Medulla oblongata (tissue), 1 donor: ENCODE measurements around the gene IFNA8.
A peak's percentile ranks its signal among the peaks of the same experiment; 100 is the strongest.
"Not testable (repeated sequence)": the region's sequence is repeated elsewhere in the genome, so short reads cannot be mapped to it uniquely, and the experiment has no call there.

ENCODE experiments used
- DNase-seq: peaks from one replicate; pipeline ENCODE4 v3.0.0-alpha.2; 2015; ENCODE audit errors: extremely low spot score

Gene IFNA8

DNA sequence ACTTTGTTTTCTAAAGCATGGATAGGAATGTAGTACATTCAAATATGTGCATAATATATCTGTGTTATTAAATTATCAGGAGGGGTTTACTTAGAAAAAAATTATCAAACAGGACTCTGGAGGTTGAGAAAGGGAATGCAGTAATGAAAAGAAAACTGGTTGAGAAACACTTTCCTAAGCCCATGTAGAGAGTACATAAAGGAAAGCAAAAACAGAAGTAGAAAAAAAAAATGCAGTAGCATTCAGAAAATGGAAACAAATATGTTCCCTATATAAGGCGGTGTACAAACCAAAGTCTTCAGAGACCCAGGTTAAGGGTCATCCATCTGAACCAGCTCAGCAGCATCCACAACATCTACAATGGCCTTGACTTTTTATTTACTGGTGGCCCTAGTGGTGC is at the start of gene IFNA8:
Gene IFNA8 (plus strand): TSS at position 301 of the 400 bp plus-strand sequence. CDS start 60 bp downstream, at position 361.
- no peak for DNase-seq

DNA sequence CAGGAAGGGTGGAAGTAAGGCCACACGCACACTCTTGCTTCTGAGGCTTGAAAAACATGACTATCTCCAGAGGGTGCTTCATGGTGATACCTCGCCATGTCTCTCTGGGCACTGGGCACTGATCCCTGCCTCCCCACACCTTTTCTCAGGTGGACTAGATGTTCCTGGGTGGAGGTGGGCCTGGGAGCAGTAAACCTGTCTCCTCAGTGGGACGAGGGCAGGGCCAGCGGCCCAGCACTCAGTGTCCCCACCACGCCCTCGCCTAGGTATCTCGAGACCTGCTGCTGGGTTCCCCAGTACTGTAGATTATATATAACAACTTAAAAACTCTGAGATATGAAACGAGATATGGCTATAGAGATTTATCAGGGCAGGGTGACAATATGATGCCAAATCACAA is 46.6 kb upstream of the IFNA8 start:
- DNase-seq, result no peak

DNA sequence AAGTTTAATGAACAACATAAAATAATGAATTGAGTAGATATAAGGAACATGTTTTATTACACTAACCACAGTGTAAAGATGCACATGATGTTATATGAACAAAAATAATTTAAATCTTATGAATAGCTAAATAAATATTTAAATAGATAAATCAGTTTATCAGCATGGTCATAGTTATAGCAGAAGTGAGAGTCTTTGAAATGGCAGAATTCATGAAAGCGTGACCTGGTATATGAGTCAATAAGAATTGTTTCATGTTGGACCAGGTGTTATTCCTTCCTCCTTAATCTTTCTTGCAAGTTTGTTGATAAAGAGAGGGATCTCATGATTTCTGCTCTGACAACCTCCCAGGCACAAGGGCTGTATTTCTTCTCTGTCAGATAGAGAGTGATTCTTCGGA is 41.7 kb upstream of the IFNA8 start:
- DNase-seq, result not testable (repeated sequence)

DNA sequence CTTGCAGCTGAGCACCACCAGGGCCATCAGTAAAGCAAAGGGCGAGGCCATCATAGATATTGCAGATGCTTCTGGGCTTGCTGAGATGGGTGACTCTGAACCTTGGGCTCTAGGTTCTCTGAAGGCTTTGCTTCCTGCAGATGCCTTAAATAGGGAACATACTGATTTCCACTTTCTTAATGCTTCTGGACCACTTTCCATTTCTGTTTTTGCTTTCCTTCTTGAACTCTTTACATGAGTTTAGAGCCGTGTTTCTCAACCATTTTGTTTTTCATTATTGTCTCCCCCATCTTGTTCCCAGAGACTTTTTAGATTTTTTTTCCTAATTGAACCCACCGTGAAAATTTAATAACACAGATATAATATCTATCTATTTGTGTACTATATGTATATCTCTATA is 41.0 kb upstream of the IFNA8 start, which contains the start of gene IFNA13:
Gene IFNA13 (minus strand): TSS at position 101 of the 400 bp plus-strand sequence. CDS start 47 bp downstream, at position 54.
- no peak for DNase-seq

DNA sequence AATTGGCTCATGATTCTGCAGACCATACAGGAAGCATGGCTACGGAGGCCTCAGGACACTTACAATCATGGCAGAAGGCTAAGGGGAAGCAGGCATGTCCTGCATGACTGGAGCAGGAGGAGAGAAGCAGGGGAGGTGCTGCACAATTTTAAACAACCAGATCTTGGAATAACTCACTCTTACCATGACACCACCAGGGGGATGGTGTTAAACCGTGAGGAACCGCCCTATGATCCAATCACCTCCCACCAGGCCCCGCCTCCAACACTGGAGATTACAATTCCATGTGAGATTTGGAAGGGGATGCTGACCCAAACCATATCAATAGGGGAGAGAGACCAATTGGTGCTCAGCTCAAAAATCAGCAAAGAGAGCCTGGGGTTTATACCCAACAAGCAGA is 37.5 kb upstream of the IFNA8 start:
- not testable (repeated sequence) for DNase-seq

DNA sequence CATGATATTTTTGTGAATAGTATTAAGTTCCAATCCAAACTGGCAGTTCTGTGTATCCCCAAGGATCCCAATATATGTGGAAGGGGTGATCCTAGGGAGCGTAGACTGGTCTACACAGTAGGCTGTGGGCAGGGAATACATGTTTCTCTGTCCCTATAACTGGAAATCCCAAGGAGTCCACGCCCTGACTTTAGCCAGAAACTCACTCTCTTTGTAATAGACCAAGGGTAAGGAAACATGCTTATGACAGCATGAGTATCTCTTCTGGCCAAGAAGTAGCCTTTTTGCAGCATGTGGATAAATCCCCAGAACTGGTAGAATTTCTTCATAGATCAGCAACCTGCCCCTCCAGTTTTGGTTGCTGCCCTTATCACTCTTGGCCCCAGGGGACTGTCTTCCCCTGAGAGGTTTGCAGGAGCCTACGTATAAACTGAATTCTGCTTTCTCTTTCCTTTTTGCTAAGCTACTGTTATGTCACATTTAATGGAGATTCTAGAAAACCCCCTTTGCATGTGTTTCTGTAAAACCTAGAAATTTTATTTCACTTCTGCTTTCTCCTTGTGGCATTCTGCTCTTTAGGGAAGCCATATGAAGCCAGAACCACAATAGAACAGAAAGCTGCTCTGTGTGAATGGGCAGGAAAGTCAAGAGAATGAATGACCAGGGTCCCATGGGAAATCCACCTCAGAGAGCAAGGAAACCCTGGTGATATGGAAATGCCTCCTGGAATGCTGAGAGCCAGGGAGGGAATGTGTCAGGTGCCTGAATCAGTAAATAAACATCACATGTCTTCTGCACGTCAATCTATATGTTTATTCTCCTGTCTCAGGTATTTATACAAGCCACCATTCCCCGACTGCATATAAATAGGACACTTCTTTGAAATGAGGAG is 27.2 kb upstream of the IFNA8 start:
- DNase-seq, result peak; percentile 57

DNA sequence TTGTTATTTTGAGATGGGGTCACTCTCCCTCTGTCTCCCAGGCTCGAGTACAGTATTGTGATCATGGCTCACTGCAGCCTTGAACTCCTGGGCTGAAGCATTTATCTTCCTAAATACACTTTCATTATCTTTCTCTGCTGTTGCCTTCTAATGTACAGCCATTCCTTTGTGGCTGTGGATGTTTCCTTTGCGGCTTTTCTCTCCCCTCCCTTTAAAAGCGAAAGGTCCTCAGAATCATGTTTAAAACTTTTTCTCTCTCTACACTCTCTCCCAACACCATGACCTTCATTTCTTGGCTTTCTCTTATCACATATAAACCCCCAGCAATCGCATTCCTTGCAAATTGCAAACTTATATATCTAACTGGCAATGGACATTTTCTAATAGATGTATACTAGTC is 25.3 kb upstream of the IFNA8 start:
- no peak for DNase-seq

DNA sequence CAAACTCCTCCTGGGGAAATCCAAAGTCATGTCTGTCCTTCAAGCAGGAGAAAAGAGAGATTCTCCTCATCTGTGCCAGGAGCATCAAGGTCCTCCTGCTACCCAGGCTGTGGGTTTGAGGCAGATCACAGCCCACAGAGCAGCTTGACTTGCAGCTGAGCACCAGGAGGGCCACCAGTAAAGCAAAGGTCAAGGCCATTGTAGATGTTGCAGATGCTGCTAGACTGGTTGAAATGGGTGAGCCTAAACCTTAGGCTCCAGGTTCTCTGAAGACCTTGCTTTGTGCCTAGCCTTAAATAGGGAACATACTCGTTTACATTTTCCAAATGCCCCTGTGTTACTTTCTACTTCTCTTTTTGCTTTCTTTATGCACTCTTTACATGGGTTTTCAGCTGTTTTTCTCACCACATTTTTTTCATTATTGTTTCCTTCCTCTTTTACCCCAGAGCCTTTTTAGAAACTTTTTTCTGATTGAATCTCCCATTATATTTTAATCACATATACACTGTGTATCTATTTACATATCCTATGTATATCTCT is 23.7 kb upstream of the IFNA8 start, which contains the start of gene IFNA2:
Gene IFNA2 (minus strand): TSS at position 268 of the 540 bp plus-strand sequence. CDS start 69 bp downstream, at position 199.
- no peak for DNase-seq

DNA sequence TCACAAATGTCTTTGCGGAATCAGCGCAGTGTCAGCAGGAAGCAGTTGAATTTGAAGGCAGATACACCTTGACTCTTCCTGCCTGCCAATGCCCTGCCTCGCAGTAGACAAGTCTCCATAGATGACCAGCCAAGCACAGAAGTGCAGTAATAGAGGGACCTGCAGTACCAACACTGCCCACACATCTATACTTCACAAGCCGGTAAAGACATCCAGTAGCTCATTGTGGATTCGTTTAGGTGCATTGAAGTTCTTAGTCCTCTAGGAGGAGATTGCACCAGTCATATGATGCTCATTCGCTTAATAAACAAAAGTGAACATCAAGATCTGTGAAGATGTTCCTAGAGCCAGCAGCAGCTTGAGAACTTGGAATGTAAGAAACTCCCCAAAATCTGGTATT is 16.6 kb upstream of the IFNA8 start:
- no peak for DNase-seq

DNA sequence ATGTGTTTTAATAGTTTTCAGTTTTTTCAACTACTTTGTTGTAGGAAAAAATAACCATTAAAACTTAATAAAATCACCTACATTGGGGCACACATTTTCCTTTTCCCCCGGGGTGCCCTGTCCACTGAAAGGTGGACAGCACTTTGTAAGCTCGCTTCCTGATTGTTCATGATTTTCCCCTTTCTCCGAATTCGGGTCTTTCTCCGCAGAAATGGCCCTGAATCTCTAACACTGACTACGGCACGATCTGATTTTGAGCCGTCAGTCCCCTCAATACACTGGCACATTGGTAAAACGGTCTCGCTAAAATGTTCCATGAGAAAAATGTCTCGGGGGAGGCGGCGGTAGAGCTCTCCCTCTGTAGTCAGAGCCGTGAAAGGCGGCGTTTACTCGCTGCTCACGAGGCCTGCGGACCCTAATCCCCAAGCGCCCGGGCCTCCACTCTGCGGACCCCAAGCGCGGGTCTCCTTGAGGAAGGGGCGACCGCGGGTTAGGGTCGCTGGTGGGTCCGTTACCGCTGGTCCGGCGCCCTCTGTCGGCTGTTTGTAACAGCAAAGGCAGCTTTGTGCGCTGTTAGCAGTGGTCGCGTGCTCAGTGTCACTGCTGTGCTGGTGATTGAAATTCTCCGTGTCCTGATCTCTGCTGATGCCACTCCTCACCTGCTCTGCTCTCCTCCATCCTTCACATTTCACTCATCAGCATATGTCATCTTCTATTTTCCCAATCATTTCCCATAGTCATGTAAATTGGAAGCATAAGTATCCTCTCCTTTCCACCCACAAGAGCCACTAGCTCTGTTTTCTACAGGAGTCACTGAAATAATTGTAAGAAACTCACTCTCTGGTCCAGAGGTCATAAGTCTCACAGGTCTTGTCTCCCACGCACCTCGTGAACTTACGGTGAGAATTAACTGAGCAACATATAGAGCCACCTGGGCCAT is 12.9 kb upstream of the IFNA8 start:
- DNase-seq, result peak; percentile 69

DNA sequence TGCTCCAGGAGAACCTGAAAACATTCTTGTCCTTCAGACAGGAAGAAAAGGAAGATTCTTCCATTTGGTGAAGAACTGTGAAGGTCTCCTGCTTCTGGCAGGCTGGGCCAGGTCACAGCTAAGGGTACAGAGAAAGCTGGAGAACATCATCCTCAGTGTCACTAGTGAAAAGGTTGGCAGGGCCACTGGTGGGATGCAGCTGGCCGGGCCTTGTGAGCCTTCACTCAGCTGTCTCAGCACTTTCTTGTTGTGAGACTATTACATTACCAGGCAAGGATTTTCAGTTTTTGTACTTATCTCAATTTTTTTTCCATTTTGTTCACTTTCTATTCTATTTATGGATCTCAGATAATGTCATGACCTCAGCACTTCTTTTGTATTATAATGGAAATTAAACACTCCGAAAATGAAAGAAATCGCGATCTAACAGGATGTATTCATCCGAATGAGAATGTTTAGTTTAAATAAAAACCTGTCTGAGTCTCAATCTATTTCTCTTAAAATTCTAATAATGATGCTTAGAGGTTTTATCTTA is 9.9 kb upstream of the IFNA8 start:
- no peak for DNase-seq

DNA sequence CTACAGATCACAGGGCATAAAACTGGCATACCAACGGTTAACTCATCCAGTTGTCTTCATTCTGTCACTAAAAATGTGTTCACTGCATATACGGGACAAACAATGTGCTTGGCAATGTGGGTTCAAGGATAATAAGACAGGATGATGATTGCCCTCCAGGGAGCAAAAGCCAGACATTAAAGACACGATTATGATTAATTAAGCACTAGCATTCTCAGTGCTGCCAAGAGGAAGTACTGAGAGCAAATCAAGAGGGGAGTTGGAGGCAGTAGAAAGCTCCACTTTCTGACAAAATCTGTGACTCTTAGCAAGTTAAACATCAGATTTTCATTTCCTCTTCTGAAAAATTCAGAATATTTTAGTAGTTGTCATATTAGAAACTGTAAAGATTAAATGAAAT is 9.0 kb upstream of the IFNA8 start:
- DNase-seq, result no peak

DNA sequence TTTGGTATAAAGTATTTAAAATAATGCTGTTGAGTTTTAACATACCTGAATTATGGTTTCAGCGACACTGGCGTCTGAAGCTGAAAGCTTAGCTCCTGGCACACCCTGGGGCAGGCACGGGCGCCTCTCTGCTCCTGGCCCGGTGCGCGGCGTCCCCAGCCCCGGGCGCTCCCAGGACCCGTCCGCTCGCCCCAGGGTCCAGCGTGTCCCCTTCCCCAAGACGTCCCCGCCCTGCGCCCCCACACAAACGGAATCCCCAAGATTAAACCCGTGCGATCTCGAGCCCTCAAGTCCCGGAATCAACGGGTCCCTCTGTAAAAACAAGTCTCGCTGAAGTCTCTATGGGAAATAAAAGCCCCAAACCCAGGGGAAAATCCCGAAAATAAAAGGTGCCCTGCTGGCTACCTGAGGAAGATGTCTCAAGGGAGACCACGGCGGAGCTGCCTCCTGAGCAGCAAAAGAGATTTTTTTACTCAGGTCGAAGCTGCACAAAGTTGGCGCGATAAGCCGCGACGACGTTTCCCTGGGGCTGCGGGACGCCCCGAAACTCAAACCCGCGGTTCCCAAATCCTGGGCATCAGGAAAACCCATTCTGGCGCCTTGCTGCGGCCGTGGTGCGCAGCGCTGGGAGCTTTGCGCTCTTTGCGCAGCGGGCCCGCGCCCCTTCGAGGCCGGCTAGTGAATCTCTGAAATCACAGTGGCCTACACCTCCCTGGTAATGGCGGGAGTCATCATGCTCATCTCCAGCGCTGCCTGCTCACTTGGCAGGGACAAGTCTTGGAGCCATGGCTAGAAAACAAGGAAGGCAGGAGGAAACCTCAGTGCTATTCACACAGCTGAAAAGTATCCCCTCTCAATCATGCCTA is 6.3 kb upstream of the IFNA8 start:
- peak; percentile 13 for DNase-seq

DNA sequence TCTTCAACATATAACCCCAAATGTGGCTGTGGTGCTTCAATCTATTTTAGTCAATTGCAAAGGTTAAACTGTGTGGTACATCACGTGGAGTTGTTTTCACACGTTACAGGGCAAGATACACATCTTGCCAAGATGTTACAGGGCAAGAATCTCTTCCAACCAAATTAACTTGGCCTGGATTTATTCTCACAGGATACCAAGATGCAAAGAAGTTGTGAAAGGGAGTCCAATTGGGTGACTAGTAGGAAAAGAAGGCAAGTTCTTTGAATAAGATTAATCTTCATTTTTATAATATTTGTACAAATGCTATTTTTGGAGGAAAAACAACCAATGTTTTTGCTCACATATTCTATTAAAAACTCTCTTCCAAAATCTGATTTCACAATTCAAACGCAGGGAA is 4.8 kb upstream of the IFNA8 start:
- no peak for DNase-seq

DNA sequence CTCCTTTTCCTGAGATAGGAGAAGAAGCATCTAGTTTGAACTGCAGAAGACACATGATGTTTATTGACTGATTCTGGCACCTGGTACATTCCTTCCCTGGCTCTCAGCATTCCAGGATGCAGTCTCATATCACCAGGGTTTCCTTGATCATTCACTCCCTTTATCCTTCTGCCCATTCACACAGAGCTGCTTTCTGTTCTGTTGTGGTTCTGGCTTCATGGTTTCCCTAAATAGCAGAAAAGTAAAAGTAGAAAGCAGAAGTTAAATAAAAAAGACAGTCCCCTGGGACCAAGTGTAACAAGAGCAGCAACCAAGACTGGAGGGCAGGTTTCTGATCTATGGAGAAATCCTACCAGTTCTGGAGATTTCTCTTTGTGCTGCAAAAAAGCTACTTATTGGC is 3.2 kb downstream of the IFNA8 start:
- DNase-seq, result no peak

DNA sequence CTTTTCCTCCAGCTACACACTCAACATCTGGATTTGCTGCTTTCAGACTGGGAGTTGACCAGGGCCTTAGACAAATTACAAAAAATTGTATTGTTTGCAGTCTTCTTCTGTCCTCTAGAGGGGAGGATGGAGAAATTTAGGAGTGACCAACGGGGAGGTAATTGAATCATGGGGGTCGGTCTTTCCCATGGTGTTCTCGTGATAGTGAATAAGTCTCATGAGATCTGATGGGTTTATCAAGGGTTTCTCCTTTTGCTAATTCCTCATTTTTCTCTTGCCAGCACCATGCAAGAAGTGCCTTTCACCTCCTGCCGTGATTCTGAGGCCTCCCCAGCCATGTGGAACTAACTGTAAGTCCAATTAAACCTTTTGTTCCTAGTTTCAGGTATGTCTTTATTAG is 4.2 kb downstream of the IFNA8 start:
- no peak for DNase-seq

DNA sequence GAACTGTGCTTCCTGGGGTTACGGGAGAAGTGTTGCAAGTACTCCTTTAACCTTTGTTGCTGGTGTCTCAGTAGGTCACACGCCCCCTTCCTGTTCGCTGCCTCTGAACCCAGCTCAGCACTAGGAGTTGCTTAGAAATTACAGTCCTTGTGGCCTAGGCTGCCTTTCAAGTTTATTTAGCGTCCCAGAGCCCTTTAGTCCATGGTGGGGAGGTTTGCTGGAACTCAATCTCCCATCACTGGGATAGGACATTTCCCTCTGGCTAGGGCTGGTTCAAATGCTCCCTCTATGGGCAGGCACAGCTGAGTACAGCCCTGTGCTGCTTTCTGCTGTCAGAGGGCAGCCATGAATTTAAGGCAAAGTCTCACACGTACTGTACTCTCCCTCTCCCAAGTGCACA is 4.7 kb downstream of the IFNA8 start:
- DNase-seq, result peak; percentile 15

DNA sequence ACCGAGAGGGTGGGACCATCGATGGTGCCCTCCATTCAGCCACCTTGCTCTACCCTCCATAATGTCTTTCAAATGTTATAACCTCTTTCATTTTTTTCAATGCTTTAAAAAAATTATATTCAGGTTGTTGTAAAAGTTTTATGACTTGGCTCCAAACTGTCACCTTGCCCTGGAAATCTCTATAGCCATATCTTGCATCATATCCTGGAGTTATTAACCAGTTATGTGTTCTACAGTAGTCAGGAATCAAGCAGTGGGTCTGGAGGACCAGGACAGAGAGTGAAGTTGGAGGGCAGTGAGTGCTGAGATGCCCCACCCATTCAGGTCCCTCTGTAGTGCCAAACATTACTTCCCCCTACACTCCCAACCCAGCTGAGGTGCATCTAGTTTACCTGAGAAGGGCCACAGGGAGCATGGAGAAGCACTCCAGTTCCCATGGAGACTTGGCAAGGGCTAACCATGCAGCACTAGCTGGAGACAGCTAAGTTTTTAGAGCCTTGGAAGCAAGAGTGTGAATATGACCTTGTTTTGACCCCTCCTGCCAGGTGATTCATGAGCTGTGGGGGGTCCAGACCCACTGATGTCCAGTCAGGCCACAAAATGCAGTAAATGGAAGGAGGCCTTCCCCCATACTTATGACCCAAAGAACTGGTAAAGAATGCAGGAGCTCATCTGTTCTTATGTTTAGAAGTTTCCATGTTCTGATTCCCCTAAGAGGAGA is 5.5 kb downstream of the IFNA8 start:
- DNase-seq, result no peak

DNA sequence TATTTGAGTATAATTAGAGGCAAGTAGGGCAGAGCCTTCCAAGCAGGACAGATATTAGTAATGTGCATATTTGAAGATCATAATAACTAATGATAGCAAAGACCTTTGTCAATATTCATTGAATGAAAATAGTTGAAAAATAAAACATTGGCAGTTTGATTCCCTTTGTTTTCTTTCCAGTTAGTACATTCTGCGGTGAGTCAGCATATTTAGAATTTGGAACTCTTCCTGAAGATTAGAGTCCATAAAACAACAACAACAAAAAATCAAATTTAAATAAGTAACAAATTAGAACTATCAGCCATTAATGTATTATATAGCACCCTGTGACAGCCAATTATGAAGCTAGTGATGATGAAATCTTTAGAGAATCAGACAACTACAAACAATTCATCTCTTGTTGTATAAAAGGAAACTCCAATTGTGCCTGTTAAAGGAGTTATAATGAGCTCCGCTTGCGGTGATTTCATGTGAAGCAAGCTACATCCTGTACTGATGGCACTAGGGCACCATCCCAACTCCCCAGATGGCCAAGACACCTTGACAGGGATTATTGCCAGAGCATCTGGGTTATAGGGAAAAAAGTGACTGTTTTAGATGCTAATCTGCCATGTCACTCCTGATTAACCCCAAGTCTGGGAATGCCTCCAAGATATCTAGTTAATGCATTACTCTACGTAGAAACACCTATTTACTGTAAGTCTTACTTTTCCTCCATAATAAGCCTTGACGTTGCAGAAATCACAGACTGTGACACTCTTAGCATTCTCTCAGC is 6.8 kb downstream of the IFNA8 start:
- no peak for DNase-seq
